DND-41 (cell line): ENCODE measurements around the gene CFD.

Source experiments
- EZH2 ChIP-seq: IDR thresholded peaks from 3 replicates; pipeline ENCODE4 v1.6.1; 2012; ENCODE audit warnings: borderline replicate concordance, low read depth, mild to moderate bottlenecking, moderate library complexity, low read length, inconsistent platforms; ENCODE audit not compliant: severe bottlenecking
- TF ChIP-seq, protein P1 (sequence below): IDR thresholded peaks from 2 replicates; pipeline ENCODE4 v1.5.1; 2012; ENCODE audit warnings: borderline replicate concordance, low read length, moderate library complexity, mild to moderate bottlenecking; ENCODE audit not compliant: poor library complexity, severe bottlenecking; ENCODE audit errors: extremely low read depth

DNA sequence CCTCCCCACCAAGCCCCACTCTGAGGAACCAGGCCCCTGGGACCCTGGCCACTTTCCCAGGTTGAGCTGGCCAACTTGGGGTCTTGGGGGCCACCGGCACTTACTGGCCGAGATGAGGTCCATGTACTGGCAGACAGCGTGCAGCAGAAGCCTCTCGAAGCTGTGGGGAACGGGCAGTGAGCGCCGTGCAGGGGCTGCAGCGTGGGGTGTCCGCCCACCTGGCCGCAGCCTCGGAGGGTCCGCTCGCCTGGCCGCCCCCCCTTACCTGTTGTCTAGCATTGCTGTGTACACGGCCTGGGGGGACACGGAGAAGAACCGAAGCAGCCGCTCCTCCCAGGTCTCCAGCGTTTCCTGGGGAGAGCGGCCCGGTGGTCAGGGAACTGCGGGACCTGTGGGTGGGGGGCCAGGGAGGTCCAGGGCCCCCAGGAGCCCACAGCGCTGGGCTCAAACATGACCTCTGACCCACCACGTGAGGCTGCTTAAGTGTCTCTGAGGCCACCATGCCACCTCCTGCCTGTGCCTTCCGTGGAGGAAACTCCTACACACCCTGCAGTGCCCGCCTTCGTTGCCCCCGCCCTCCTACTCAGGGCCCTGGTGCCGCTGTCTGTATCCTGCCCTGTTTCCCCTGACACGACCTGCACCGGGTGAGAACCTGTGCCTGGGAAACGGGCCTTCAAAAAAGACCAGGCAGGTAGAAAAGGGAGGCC is 40.0 kb downstream of the CFD start:
- TF ChIP-seq, protein P1, sequence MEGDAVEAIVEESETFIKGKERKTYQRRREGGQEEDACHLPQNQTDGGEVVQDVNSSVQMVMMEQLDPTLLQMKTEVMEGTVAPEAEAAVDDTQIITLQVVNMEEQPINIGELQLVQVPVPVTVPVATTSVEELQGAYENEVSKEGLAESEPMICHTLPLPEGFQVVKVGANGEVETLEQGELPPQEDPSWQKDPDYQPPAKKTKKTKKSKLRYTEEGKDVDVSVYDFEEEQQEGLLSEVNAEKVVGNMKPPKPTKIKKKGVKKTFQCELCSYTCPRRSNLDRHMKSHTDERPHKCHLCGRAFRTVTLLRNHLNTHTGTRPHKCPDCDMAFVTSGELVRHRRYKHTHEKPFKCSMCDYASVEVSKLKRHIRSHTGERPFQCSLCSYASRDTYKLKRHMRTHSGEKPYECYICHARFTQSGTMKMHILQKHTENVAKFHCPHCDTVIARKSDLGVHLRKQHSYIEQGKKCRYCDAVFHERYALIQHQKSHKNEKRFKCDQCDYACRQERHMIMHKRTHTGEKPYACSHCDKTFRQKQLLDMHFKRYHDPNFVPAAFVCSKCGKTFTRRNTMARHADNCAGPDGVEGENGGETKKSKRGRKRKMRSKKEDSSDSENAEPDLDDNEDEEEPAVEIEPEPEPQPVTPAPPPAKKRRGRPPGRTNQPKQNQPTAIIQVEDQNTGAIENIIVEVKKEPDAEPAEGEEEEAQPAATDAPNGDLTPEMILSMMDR, result no peak
- no peak for TF ChIP-seq EZH2
